SU-DHL-6 (cell line): ENCODE results near the gene FDX2.

Experiments used
- EZH2phosphoT487 ChIP-seq: fragments of 200-600 bp; sonication (generic), shearing (Covaris generic); conservative IDR thresholded peaks from 2 replicates; pipeline ENCODE4 v1.6.1; 2018; ENCODE audit warnings: mild to moderate bottlenecking, antibody characterized with exemption, low read length, moderate library complexity, mixed read lengths
- TF ChIP-seq, protein P1 (sequence below): fragments of 200-600 bp; sonication (generic); IDR thresholded peaks from one replicate; pipeline ENCODE4 v1.5.1; 2017; ENCODE audit warnings: antibody characterized with exemption, mild to moderate bottlenecking, low read length, moderate library complexity; ENCODE audit not compliant: insufficient read depth, poor library complexity, severe bottlenecking

GRCh38 chr19:10299545-10300458, 16.0 kb downstream of the FDX2 start:
- TF ChIP-seq, protein P1, sequence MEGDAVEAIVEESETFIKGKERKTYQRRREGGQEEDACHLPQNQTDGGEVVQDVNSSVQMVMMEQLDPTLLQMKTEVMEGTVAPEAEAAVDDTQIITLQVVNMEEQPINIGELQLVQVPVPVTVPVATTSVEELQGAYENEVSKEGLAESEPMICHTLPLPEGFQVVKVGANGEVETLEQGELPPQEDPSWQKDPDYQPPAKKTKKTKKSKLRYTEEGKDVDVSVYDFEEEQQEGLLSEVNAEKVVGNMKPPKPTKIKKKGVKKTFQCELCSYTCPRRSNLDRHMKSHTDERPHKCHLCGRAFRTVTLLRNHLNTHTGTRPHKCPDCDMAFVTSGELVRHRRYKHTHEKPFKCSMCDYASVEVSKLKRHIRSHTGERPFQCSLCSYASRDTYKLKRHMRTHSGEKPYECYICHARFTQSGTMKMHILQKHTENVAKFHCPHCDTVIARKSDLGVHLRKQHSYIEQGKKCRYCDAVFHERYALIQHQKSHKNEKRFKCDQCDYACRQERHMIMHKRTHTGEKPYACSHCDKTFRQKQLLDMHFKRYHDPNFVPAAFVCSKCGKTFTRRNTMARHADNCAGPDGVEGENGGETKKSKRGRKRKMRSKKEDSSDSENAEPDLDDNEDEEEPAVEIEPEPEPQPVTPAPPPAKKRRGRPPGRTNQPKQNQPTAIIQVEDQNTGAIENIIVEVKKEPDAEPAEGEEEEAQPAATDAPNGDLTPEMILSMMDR: no peak
- TF ChIP-seq EZH2phosphoT487: no peak
